SK-N-SH (cell line): ENCODE results near the gene HS1BP3. TPM values are rescaled to one million over a fixed set of nuclear protein-coding genes. Genes with fewer than 3 reads are reported as not detected.

Experiments used
- CTCF ChIA-PET: fragments of 300-600, 350-600 bp; formaldehyde crosslinking; extraction: SDS; loops from one replicate; lab custom pipeline; 2021; lab: Yijun Ruan, JAX
- POLR2A ChIA-PET: fragments of 350-600 bp; sonication (Branson Sonifier 250); formaldehyde crosslinking; extraction: SDS; loops from one replicate; lab custom pipeline; 2020; ENCODE audit warnings: antibody characterized with exemption, inconsistent platforms; lab: Yijun Ruan, JAX
- DNase-seq: peaks from one replicate; pipeline ENCODE4 v3.0.0; 2012
- H2AFZ ChIP-seq: fragments of 200-600 bp; sonication (generic); 2 replicates; pipeline ENCODE4 v1.8.1; 2016; ENCODE audit warnings: antibody characterized with exemption, mild to moderate bottlenecking, low read depth
- H3F3A ChIP-seq: fragments of 200-600 bp; sonication (generic); replicated peaks from 2 replicates; pipeline ENCODE3; 2016; ENCODE audit warnings: antibody characterized with exemption, mild to moderate bottlenecking; ENCODE audit not compliant: insufficient read depth
- H3K27ac ChIP-seq, 2 experiments: fragments of 200-500 bp in 1 of 2; fragments of 200-600 bp in 1 of 2; sonication (Bioruptor generic) in 1 of 2; sonication (generic), shearing (Covaris generic) in 1 of 2; 2 replicates each; pipeline versions ENCODE4 v1.5.1 to v1.6.1; 2014 to 2016; ENCODE audit warnings: low read depth in 2 of 2, inconsistent platforms in 1 of 2, low read length in 1 of 2, mild to moderate bottlenecking in 1 of 2, mixed read lengths in 1 of 2
- H3K27me3 ChIP-seq: fragments of 200-600 bp; sonication (generic), shearing (Covaris generic); 2 replicates; pipeline ENCODE4 v1.6.1; 2016; ENCODE audit warnings: mixed run types; ENCODE audit not compliant: insufficient read depth
- H3K36me3 ChIP-seq, 2 experiments: fragments of 200-500 bp in 1 of 2; fragments of 200-600 bp in 1 of 2; sonication (Bioruptor generic) in 1 of 2; sonication (generic) in 1 of 2; replicated peaks in 1 of 2; 2 replicates each; pipeline versions ENCODE3 to v1.5.1; 2014 to 2016; ENCODE audit warnings: low read length in 1 of 2, mild to moderate bottlenecking in 1 of 2; ENCODE audit not compliant: insufficient read depth in 2 of 2, control insufficient read depth in 1 of 2
- H3K4me1 ChIP-seq, 2 experiments: fragments of 200-500 bp in 1 of 2; fragments of 200-600 bp in 1 of 2; sonication (Bioruptor generic) in 1 of 2; sonication (generic), shearing (Covaris generic) in 1 of 2; 2 replicates each; pipeline versions ENCODE4 v1.5.1 to v1.6.1; 2014 to 2016; ENCODE audit warnings: low read depth in 1 of 2, low read length in 1 of 2, mixed run types in 1 of 2; ENCODE audit not compliant: insufficient read depth in 2 of 2, control insufficient read depth in 1 of 2
- H3K4me2 ChIP-seq: fragments of 200-600 bp; sonication (generic), shearing (Covaris generic); 2 replicates; pipeline ENCODE4 v1.6.1; 2017; ENCODE audit warnings: mixed run types
- H3K4me3 ChIP-seq, 2 experiments: fragments of 200-500 bp in 1 of 2; fragments of 200-600 bp in 1 of 2; sonication (Bioruptor generic) in 1 of 2; sonication (generic), shearing (Covaris generic) in 1 of 2; 2 replicates each; pipeline versions ENCODE4 v1.5.1 to v1.8.1; 2014 to 2016; ENCODE audit warnings: low read depth in 2 of 2, inconsistent platforms in 1 of 2, low read length in 1 of 2, mild to moderate bottlenecking in 1 of 2, mixed read lengths in 1 of 2, moderate library complexity in 1 of 2
- H3K79me2 ChIP-seq: fragments of 200-600 bp; sonication (generic); 2 replicates; pipeline ENCODE4 v1.8.1; 2017; ENCODE audit warnings: mild to moderate bottlenecking; ENCODE audit not compliant: insufficient read depth
- H3K9ac ChIP-seq: fragments of 200-600 bp; sonication (generic); 2 replicates; pipeline ENCODE4 v1.6.1; 2017; ENCODE audit warnings: mixed run types
- H3K9me2 ChIP-seq: fragments of 200-600 bp; sonication (generic); 2 replicates; pipeline ENCODE4 v1.6.1; 2017; ENCODE audit warnings: mixed run types
- H3K9me3 ChIP-seq: fragments of 200-600 bp; sonication (generic); 2 replicates; pipeline ENCODE4 v1.6.1; 2017; ENCODE audit warnings: mixed run types, mild to moderate bottlenecking, moderate library complexity
- H4K20me1 ChIP-seq: fragments of 200-600 bp; sonication (generic); 2 replicates; pipeline ENCODE4 v1.6.1; 2017; ENCODE audit warnings: mild to moderate bottlenecking, mixed run types; ENCODE audit not compliant: insufficient read depth
- CHD2 ChIP-seq: fragments of 150-350 bp; IDR thresholded peaks from 2 replicates; pipeline ENCODE4 v1.6.1; 2018; ENCODE audit warnings: low read length; ENCODE audit not compliant: partially characterized antibody
- CTCF ChIP-seq: fragments of 200-600 bp; sonication (generic); IDR thresholded peaks from 2 replicates; pipeline ENCODE4 v1.6.1; 2017; ENCODE audit warnings: antibody characterized with exemption, mild to moderate bottlenecking, moderate library complexity
- EP300 ChIP-seq, 2 experiments: IDR thresholded peaks; 2 replicates each; pipeline versions ENCODE4 v1.4.0 to v1.6.1; 2012; ENCODE audit warnings: borderline replicate concordance in 1 of 2, low read depth in 1 of 2, low read length in 1 of 2
- FOXJ3 ChIP-seq: sonication (generic); formaldehyde crosslinking; IDR thresholded peaks from 2 replicates; pipeline ENCODE4 v1.5.1; 2020; ENCODE audit warnings: mild to moderate bottlenecking, missing genetic modification reagents
- MXI1 ChIP-seq: IDR thresholded peaks from 2 replicates; pipeline ENCODE4 v1.6.1; 2012; ENCODE audit warnings: mild to moderate bottlenecking, low read depth, low read length, improper control_type of control experiment
- RAD21 ChIP-seq: IDR thresholded peaks from 2 replicates; pipeline ENCODE4 v1.6.1; 2012; ENCODE audit warnings: mild to moderate bottlenecking, low read length
- REST ChIP-seq: IDR thresholded peaks from 2 replicates; pipeline ENCODE4 v1.6.1; 2012; ENCODE audit warnings: mild to moderate bottlenecking, low read depth, low read length, moderate library complexity
- RFX5 ChIP-seq: IDR thresholded peaks from 2 replicates; pipeline ENCODE4 v1.6.1; 2012; ENCODE audit warnings: mild to moderate bottlenecking, improper control_type of control experiment, low read length
- RXRA ChIP-seq: IDR thresholded peaks from 2 replicates; pipeline ENCODE4 v1.4.0; 2012; ENCODE audit warnings: low read depth, mild to moderate bottlenecking, borderline replicate concordance
- SMC3 ChIP-seq: IDR thresholded peaks from 2 replicates; pipeline ENCODE4 v1.6.1; 2012; ENCODE audit warnings: low read depth, low read length, improper control_type of control experiment
- TAF1 ChIP-seq: IDR thresholded peaks from 2 replicates; pipeline ENCODE4 v1.6.1; 2012; ENCODE audit warnings: low read depth, mild to moderate bottlenecking, low read length, moderate library complexity, borderline replicate concordance
- ZBTB33 ChIP-seq: IDR thresholded peaks from 2 replicates; pipeline ENCODE4 v1.4.0; 2012; ENCODE audit warnings: low read depth, borderline replicate concordance
- WGBS: methylation state at CpG from one replicate; pipeline ENCODE4 v1.1.6; 2017; ENCODE audit warnings: low lambda C conversion rate; 5-methylcytosine and 5-hydroxymethylcytosine counted together
- polyA plus RNA-seq, 3 experiments: library from polyadenylated mRNA; depleted of rRNA; stranded (reverse); fragments of >200 nt; gene quantifications; 2 replicates each; pipeline ENCODE4 v1.2.3, GENCODE V29; 2012

The HS1BP3 gene
- polyA plus RNA-seq, 1 of the 3 experiments (the other 2 are of a cell fraction), result 20.1 TPM

- CTCF ChIA-PET, result interaction anchor here (1.0 to 10.9 kb wide), 22 partner anchors 9 to 320 kb away, joined by 3 to 188 read pairs (median 22); partner anchors contain the start of genes GDF7, HS1BP3 and RHOB
Observed at GRCh38 chr2:20643826-20644225, 7.1 kb downstream of the HS1BP3 start.

More at GRCh38 chr2:20643826-20644225, 7.1 kb downstream of the HS1BP3 start:
- Histone ChIP-seq H3F3A (peaks cover 4% of the 10 kb centered on the region), H3K27ac (no peak overlapping the region), H3K9ac (no peak overlapping the region), H3K4me2 (no peak overlapping the region), H2AFZ (no peak overlapping the region), H3K79me2 (no peaks in the 10 kb centered on the region), H3K27me3 (no peaks in the 10 kb centered on the region), H3K9me3 (no peaks in the 10 kb centered on the region), H4K20me1 (peaks cover 9% of the 10 kb centered on the region)
- DNase-seq, result no peak
- POLR2A ChIA-PET, result interaction anchor here (0.6 to 3.7 kb wide), 2 partner anchors 117 to 197 kb away, joined by 4 to 39 read pairs; partner anchors contain the start of gene RHOB
- TF ChIP-seq EP300 (IDR thresholded peaks at IDR 0.05; ENCODE audit: borderline replicate concordance in 1 of 2, low read depth in 1 of 2, low read length in 1 of 2) (no peak), RXRA (no peak), CTCF (no peak), REST (no peak), FOXJ3 (CRISPR knock-in tag) (no peak), MXI1 (no peak), RAD21 (no peak), ZBTB33 (no peak), TAF1 (no peak), RFX5 (no peak), SMC3 (no peak), CHD2 (no peak)
- TF ChIP-seq, all 33 proteins: peak for 0
- Histone ChIP-seq H3K4me3 (no peak overlapping the region), H3K9me2 (no peaks in the 10 kb centered on the region), H3K4me1 (peaks cover 13 to 18% of the 10 kb centered on the region in 2 experiments; a peak in 3 of 4 replicates), H3K36me3 (peaks cover 0 to 13% of the 10 kb centered on the region in 2 experiments)
- WGBS, result 83% methylated on average over 3 of the region's 3 CpGs
